ENCODE data around the gene SRGAP2B.
"Not testable (repeated sequence)": the region's sequence is repeated elsewhere in the genome, so short reads cannot be mapped to it uniquely, and the experiment has no call there.

SRGAP2B gene

DNA sequence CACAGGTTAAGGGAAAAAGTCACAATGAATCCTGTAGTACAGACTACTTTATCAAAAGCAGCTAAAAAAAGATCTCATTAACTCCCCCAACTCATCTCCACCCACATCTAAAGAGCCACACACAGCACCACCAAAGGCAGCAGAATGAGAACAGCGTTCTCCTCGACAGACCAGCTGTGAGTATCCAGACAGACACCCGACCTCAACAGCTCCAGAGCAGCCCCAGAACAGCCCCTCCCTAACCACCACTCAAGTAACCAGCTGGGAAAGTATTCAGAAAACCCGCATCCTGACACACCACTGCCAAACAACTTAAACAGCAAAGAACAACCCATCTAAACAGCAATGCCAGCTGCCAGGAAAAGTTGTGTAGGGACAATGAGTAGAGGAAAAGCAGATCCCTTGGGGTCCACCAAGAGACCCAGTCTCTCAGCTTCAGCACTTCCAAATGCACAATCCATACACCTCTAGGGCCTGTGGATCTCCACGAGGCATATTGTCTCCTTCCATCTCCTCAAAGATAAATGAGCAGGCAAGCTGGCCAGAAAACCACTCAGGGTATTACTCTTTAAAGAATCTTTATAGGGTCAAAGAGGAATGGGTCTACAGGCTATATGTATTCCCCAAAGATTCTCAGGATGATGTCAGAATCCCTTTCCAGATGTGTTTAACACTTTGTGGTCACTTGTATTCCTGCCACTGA, 49.4 kb downstream of the SRGAP2B start:
- DNase-seq (ENCODE audit: low read depth in 2 of 2): not testable (repeated sequence)

DNA sequence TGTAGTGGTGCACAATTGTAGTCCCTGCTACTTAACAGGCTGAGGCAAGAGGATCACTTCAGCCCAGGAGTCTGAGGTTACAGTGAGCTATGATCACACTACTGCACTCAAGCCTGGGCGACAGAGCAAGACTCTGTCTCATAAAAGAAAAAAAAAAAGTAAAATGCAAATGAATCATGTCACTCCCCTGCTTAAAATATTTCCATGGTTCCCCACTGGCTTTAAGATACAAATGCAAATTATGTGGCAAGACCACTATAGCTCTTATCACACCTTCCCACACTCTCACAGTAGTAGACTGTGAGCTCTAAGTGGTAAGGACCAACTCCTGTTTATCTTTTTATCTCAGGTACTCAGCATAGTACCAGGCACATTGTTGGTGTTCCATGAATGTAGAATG, 53.6 kb downstream of the SRGAP2B start:
- not testable (repeated sequence) for DNase-seq (ENCODE audit: low read depth in 2 of 2)

DNA sequence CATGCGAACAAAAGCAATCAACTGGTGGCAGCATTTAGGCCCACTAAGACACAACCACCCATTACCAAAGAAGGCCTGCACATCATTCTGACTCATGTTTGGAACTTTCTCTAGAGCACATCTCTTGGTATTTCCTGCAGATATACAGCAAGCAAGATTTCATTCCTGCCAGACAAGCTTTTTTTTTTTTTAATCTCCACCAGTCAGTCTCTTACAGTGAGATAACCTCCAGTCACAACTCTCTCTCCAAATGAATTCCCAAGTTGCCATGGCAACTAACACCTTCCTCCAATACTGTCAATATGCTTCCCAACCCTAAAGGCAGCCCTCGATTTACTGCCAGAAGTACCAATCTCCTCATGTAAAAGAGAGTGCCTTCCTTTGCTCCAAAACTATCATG, 59.1 kb downstream of the SRGAP2B start:
- DNase-seq (ENCODE audit: low read depth in 2 of 2): not testable (repeated sequence)

DNA sequence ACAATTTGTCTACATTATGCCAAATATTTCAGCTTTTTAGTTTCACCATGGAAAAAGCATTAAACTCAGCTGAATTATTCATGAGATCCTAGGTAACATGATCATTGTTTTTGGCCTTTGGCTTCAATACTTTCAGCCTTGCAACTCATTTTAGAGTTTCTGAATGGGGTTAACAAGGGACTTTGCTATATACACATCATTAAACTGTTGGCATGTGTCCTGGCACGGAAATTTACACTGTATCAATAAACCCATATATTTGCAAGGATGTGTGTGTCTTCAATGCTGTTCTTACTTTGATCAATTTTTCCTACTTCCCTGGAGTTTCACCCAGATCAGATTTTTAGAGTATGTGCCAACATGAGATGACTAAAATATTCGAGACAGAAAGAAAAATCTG, 61.6 kb downstream of the SRGAP2B start:
- not testable (repeated sequence) for DNase-seq (ENCODE audit: low read depth in 2 of 2)

DNA sequence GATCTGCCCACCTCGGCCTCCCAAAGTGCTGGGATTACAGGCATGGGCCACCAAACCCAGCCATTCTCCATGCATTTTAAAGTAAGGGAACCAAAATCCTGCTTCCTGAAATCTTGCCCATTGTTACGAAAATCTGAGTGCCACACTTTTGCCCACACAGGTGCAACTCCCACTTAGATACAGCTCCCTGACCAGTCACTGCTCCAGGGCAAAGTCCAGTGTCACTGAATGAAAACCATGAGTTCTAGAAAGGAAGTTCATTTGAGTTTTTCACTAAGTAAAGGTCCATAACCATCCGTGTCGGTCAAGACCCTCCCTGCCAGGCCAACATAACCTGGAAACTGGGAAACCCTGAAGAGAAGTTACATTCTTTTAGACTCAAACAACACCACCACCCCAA, 67.9 kb downstream of the SRGAP2B start:
- DNase-seq (ENCODE audit: low read depth in 2 of 2): not testable (repeated sequence)

DNA sequence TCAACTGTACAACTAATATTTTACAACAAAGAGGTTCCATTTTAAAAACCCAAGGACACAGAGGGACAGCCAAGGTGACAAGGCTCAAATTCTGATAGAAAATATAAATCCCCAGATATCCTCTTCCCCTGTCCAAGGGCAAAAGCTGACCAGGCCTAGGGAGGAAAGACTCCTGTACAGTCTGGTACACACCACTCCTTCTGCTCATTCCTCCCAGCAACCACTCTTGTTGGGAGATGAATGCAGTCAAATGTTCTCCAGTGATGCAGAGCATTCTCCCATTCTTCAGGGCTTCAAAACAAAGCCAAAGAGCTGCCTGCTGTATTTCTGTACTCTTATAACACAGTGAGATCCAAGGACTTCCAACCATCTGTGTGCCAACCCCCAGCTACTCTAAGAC, 69.8 kb downstream of the SRGAP2B start:
- not testable (repeated sequence) for DNase-seq (ENCODE audit: low read depth in 2 of 2)

DNA sequence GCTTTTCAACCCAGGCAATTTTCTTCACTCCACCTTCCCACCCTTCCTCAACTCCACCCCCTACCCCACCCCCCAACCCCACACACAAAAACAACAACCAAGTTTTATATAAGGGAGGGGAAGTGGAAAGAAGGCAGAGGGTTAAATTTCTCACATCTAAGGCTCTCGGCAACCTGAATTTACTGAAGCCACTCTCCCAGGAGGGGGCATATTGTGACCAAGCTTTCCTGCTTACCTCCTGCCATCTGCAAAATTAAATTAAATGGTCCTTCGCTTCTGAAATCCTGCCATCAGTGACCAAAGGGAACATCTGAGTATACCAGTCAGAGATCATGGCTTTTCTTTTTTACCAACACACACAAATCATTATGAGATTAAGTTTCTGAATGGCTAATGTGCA, 72.9 kb downstream of the SRGAP2B start:
- DNase-seq (ENCODE audit: low read depth in 2 of 2): not testable (repeated sequence)

DNA sequence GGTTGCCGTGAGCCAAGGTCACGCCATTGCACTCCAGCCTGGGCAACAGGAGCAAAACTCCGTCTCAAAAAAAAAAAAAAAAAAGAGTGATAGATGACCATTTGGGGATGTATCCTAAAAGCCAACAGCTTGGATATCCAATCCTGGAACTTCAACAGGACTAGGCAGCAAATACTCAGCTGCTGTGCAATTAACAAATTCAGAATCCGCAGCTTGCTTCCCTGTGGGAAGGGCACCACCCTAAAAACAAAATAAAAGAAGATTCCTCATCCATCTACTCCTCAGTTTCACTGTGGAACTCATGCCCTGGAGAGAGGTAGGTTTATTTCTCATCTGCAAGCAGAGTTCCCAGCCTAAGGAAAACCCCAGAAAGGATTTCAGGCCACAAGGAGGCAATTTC, 73.4 kb downstream of the SRGAP2B start:
- not testable (repeated sequence) for DNase-seq (ENCODE audit: low read depth in 2 of 2)

DNA sequence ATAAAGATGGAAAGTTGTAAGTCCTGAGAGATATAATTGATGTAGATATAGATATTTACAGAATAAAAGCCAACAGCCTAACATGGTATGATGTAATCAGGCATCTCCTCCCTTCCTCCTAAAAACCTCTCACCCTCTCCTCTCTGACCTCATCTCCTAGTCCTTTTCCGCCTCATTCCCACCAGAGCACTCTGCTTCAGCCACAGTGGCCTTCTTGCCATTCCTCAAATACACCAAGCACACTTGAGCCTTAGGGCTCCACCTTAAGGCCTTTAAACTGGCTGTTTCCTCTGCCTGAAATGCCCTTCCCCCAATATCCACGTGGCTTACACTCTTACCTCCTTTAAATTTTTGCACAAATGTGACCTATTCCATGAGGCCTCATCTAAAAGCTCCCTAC, 75.4 kb downstream of the SRGAP2B start:
- DNase-seq (ENCODE audit: low read depth in 2 of 2): not testable (repeated sequence)

DNA sequence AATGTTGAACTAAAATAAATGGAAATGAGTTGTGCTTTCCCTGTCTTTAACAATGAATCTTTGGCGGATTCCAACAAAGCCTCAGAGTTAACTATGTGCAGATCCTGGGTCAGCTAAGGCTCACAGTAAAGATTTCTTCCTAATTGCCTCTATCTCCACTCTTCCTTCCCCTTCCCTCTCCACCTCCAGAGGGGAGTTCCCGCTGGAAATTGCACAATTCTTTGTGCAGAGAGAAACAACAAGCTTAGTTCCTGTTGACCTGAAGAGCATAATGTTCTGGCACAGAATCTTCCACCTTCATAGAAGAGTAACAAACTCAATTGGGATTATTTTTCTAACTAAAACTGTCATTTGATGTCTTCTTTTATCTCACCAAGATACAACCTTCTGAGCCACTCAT, 77.4 kb downstream of the SRGAP2B start:
- not testable (repeated sequence) for DNase-seq (ENCODE audit: low read depth in 2 of 2)

DNA sequence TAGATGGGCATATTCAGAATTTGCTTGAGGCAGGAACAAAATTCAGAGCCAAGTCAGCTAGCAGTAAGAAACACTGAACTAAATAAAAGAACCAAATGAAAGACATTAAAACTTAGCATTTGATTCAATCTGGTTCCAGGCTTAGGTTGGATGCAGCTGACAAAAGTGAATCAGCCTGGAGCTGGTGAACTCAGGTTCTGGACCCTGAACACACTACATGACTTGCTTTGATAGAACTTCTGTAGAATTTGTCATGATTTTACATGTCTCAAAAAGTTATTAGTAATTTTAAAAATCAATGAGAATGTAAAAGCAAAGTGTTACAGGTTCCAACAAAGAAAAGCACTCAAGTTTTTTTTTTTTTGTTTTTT, 78.7 kb downstream of the SRGAP2B start:
- DNase-seq (ENCODE audit: low read depth in 2 of 2): not testable (repeated sequence)

DNA sequence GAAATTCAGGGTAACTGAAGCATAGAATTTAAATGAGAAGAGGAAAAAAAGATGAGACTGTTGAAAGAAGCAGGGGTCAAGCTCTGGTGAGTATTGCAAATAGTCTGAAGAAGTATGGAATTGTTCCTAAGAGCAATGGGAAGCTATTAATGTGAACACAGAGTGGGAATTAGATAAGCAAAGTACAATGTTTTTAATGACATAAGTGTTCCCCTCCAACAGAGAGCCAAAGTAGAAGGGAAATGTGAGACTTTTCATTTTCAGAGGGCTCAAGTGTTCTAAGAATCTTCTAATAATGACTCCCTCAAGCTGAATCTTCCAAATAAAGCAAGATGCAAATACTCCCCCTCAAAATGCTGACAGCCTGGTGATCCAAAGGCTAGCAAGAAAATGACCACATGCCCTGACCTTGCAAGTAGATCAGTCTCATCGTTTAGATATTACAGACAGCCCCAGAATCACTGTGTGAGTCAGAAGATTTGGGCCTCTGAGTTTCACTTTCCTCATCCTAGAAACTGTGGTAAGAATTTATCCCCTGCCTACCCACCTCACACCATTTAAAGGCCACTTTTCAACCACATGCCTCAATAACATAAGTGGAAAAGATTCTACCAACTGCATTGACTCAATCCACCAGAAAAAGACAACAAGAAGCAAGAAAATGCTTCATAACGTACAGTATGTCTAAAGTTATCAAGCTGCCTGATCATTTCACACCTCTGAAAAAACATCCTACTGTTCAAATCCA, 79.2 kb downstream of the SRGAP2B start:
- DNase-seq (ENCODE audit: low read depth in 2 of 2): not testable (repeated sequence)

DNA sequence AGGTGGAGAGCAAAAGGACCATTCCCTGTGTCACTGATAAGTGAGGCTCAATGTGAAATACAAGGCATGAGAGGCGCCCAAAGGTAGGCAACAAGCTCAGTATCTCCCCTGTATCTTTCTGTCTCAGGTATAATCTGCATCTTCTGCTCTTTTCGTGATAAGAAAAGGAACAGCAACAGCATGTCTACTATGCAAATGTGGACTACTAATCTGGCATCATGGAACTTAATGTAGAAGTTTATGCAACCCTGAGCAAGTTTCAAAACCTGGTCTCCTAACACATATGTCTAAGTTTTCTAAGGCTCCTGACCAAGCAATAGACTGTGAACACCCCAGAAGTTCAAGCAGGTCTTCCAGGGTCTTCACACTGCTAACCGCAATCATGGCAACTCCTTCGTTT, 81.8 kb downstream of the SRGAP2B start:
- not testable (repeated sequence) for DNase-seq (ENCODE audit: low read depth in 2 of 2)

DNA sequence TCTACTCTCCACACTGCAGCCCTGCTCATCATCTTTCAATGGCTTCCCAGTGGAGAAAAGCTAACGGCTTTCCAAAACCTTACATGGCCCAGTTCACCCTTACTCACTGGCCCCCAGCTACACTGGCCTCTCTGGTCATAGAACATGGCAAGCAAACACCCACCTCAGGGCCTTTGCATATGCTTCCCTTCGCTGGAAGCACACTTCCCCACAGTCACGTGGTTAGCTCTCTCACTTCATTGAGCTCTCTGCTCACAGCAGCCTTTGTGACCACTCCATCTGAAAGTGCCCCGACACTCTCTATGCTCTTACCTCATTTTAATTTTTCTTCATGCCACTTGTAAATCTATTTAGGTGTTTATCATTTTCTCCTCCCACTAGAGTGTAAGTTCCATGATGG, 83.3 kb downstream of the SRGAP2B start:
- DNase-seq (ENCODE audit: low read depth in 2 of 2): not testable (repeated sequence)

DNA sequence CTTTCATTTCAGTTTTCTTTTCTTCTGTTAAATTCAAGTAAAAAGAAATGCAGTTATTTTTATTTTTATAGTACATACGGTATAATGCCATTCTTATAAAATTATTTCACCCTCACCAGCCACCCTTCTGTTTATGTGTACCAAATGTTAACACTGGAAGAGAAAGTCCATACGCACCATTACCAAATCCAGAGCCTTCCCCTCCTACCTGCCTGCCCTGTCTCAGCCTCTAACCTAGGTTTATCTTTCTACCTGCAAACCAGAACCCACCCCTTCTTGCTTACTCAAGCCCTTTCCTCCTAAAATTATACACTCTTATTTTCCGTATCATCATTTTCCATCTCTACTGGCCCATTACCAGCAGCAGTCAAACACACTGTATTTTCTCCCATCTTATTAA, 84.5 kb downstream of the SRGAP2B start:
- DNase-seq (ENCODE audit: low read depth in 2 of 2): not testable (repeated sequence)

DNA sequence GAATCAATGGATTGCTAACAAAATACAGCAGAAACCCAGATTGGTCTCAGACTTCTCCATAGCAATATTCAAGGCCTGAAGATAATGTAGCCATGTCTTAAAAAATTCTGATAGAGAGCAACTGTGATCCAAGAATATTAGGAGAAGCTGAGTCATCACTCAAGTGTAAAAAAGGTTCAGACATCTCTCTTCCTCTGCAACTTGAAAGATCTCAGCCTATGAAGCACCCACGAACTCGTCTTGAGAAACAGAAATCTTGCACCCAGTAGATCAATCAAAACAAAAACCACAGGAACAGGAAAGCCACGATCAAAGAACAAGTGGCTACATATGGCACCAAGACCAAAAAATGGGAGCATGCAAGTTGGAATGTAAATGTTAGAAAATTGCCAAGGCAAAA, 85.2 kb downstream of the SRGAP2B start:
- not testable (repeated sequence) for DNase-seq (ENCODE audit: low read depth in 2 of 2)

DNA sequence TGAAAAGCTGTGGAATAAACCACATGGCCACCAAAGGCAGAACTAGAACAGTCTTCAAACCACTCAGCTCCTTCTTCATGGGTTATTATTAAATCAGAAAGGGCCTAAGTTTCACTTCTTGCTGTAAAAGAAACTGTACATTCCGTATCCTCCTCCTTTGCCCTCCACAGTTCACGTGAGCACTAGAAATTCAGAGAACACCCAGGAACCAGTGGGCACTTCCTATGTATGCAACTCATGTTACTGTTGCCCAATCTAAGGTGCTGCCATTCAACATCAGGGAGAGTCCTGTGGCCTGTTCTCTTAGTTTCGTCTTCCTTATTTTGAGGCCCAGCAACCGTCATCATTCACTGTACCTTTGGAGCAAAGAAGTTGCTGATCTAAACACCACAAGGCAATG, 86.7 kb downstream of the SRGAP2B start:
- not testable (repeated sequence) for DNase-seq (ENCODE audit: low read depth in 2 of 2)

DNA sequence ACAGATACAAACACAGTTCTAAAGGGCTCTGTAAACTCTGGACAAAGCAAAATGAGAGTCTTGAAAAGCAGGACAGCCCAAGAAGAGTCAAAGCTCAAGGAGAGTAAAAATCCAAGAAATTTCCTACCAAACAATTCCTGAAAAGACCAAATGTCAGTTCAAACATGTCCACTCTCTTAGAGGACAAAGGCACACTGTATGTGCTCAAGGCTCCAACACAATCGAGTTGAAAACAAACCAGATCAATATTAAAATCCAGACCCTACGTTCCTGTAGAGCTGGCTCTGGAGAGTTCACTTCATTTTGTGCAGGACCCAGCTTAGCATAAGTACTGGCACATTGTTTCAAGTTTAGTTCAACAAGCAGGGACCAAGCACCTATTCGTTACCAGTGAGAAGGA, 90.0 kb downstream of the SRGAP2B start:
- DNase-seq (ENCODE audit: low read depth in 2 of 2): not testable (repeated sequence)

DNA sequence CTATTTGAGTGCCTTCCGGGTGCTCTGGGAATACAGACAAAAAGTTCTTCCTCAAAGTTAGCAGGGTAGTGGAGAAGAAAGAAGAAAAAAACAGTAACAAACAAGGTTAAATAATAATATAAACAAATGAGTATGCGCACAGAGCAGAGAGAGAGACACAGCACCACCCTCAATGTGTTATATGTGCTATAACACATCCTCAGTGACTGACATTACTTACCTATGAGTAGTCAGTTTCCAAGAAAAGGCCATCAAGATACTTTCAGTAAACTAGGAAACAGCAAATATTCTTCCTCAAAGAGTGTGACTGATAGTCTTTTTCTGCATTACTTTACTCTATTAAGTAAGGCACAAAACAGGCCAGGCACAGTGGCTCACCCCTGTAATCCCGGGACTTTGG, 93.7 kb downstream of the SRGAP2B start:
- not testable (repeated sequence) for DNase-seq (ENCODE audit: low read depth in 2 of 2)

DNA sequence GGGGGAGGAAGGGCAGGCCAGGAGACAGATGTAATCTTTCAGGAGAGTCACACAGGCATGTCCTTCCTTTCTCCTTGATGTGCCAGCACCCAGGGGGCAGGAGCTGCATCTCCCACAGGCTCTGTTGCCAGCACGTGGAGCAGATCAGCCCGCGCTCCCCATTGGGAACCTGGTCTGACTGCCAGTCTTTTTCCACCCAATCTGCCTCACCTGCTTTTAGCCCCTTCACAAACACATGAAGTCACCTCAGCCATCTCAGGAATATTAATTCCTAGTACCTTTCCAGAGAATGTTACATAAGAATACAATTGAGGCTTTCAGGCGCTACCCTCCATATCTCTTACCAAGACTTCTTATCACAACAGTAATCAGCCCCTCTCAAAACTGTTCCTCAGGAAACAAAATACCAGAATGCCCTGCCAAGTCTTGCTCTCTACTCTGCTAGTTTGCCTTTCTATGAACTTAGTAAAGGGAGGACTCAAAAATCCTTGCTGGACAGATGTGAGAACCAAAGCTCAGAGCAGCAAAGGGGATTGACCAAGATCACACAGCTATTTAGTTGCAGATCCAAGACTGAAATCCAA, 94.3 kb downstream of the SRGAP2B start:
- DNase-seq (ENCODE audit: low read depth in 2 of 2): not testable (repeated sequence)

DNA sequence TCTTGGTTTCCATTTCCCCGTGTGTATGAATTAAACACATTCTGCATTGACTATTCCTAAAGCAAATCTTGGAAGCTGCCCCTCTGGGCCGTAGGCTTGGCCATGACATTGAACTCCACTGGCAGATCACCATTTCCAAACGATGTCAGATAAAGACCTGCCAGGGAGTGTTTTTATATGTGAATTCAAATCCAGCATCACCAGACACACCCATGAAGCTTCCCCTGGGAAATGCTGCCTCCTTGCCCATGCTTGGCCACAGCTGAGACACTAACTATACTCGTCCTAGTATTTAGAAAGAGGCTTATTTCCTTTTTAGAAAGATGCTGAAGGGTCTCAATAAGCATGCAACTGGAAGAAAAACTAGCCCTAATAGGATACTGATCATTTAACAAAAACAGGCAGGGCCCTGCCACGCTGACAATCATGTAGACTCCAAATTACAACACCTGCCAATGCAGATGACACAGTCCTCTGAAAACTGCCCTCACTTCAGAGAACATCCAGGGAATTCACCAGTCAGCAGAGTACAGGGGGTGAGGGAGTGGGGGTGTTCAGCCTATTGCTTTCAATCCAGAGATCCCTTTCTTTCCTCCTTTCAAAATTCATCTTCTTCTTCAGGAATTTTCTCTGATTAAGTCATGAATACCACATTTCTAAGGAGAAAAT, 94.9 kb downstream of the SRGAP2B start:
- not testable (repeated sequence) for DNase-seq (ENCODE audit: low read depth in 2 of 2)

DNA sequence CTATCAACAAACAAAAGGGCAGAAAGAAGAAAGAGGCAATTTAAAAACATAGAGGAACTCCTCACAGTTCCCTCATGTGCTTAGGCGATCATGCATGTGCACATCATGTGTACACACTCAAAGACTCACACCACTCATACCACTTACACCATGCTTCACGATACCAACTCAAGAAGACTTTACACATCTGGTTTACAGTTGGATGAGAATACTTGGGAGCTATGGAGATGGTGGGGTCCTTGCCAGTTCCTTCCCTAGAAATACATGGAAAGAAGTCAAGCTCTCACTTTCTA, 96.2 kb downstream of the SRGAP2B start:
- DNase-seq (ENCODE audit: low read depth in 2 of 2): not testable (repeated sequence)
